ENCODE results near the gene NRIP1. TPM values are rescaled to one million over a fixed set of nuclear protein-coding genes. Genes with fewer than 3 reads are reported as not detected.

Gene NRIP1
- total and polyA plus RNA-seq, 2 of the 13 experiments (the other 11 are each of a cell fraction or from before 2014, with no cell fraction given): 21.0 to 69.0 TPM

DNA sequence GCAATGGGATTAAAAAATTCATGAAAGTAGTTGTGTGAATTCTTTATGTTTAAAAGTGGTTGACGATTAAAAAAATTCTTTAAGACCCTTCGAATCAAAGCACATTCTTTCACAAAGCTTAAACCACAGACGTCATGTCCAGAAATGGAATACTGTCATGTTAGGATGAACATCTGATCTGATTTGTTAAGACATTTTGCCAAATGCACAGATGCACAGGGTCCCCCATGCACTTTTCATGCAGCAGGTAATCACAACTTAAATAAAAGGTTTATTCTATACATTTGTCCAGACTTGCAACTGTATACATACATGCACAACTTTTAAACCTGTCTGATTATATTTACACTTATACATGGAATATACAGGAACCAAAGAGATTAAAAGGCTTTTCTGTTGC lies 103.3 kb downstream of the NRIP1 start:
- no peaks in the 10 kb centered on the region for H3K9me3 ChIP-seq (ENCODE audit: low read length)
- CTCF ChIA-PET (ENCODE audit: low intra/inter-chr PET ratio, low total read pairs): no interaction called here
- no peak for FAIRE-seq
- H3K4me3 ChIP-seq (replicated peaks in 1 of 3; ENCODE audit: insufficient read depth in 1 of 3, low read depth in 2 of 3, low read length in 3 of 3): no peak overlapping the region
- TF ChIP-seq, protein P1, sequence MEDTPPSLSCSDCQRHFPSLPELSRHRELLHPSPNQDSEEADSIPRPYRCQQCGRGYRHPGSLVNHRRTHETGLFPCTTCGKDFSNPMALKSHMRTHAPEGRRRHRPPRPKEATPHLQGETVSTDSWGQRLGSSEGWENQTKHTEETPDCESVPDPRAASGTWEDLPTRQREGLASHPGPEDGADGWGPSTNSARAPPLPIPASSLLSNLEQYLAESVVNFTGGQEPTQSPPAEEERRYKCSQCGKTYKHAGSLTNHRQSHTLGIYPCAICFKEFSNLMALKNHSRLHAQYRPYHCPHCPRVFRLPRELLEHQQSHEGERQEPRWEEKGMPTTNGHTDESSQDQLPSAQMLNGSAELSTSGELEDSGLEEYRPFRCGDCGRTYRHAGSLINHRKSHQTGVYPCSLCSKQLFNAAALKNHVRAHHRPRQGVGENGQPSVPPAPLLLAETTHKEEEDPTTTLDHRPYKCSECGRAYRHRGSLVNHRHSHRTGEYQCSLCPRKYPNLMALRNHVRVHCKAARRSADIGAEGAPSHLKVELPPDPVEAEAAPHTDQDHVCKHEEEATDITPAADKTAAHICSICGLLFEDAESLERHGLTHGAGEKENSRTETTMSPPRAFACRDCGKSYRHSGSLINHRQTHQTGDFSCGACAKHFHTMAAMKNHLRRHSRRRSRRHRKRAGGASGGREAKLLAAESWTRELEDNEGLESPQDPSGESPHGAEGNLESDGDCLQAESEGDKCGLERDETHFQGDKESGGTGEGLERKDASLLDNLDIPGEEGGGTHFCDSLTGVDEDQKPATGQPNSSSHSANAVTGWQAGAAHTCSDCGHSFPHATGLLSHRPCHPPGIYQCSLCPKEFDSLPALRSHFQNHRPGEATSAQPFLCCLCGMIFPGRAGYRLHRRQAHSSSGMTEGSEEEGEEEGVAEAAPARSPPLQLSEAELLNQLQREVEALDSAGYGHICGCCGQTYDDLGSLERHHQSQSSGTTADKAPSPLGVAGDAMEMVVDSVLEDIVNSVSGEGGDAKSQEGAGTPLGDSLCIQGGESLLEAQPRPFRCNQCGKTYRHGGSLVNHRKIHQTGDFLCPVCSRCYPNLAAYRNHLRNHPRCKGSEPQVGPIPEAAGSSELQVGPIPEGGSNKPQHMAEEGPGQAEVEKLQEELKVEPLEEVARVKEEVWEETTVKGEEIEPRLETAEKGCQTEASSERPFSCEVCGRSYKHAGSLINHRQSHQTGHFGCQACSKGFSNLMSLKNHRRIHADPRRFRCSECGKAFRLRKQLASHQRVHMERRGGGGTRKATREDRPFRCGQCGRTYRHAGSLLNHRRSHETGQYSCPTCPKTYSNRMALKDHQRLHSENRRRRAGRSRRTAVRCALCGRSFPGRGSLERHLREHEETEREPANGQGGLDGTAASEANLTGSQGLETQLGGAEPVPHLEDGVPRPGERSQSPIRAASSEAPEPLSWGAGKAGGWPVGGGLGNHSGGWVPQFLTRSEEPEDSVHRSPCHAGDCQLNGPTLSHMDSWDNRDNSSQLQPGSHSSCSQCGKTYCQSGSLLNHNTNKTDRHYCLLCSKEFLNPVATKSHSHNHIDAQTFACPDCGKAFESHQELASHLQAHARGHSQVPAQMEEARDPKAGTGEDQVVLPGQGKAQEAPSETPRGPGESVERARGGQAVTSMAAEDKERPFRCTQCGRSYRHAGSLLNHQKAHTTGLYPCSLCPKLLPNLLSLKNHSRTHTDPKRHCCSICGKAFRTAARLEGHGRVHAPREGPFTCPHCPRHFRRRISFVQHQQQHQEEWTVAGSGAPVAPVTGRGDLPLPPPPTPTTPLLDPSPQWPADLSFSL (CRISPR knock-in tag; IDR thresholded peaks at IDR 0.05): no peak
- peak; percentile 80 for TF ChIP-seq RBM22 (optimal IDR thresholded peaks at IDR 0.05; ENCODE audit: low read length)
- 97% methylated on average over 3 of the region's 3 CpGs for WGBS (ENCODE audit: low lambda C conversion rate)
- no peaks in the 10 kb centered on the region for H3K4me1 ChIP-seq (ENCODE audit: insufficient read depth, low read length)
- H3K4me2 ChIP-seq (ENCODE audit: low read depth, low read length): no peak overlapping the region
- POLR2A ChIA-PET: no interaction called here
- peaks cover 5% of the 10 kb centered on the region for H3K79me2 ChIP-seq (ENCODE audit: insufficient read depth, low read length)
- in situ Hi-C loops (cut with HindIII; ENCODE audit: extremely low pct_ligation_motif_present, low pct_unique_long_range_greater_than_20kb) (no loop called here), intact Hi-C loops (cut with micrococcal nuclease; ENCODE audit: unreplicated experiment) (no loop called here)
- H3K27ac ChIP-seq (ENCODE audit: extremely low read length, insufficient read depth, low read length): no peak overlapping the region
- no peaks in the 10 kb centered on the region for H3K27me3 ChIP-seq (ENCODE audit: control insufficient read depth in 1 of 2, insufficient read depth in 2 of 2, low read length in 2 of 2)
- ATAC-seq: no peak
- no TSS peak for BruUV-seq (replicated peaks)
- no peak overlapping the region for H2AFZ ChIP-seq (ENCODE audit: low read length)
- peaks cover 13 to 32% of the 10 kb centered on the region in 2 experiments for H3K36me3 ChIP-seq (replicated peaks in 1 of 2; ENCODE audit: control insufficient read depth in 1 of 2, insufficient read depth in 2 of 2, low read length in 2 of 2)
- no peak overlapping the region for H3K9ac ChIP-seq (ENCODE audit: insufficient read depth, low read depth, low read length)
- DNase-seq (ENCODE audit: low spot score): no peak
- H4K20me1 ChIP-seq (ENCODE audit: insufficient read depth, low read length): no peaks in the 10 kb centered on the region

Measured in HepG2 (cell line).